ENCODE results near the gene EPX.

DNA sequence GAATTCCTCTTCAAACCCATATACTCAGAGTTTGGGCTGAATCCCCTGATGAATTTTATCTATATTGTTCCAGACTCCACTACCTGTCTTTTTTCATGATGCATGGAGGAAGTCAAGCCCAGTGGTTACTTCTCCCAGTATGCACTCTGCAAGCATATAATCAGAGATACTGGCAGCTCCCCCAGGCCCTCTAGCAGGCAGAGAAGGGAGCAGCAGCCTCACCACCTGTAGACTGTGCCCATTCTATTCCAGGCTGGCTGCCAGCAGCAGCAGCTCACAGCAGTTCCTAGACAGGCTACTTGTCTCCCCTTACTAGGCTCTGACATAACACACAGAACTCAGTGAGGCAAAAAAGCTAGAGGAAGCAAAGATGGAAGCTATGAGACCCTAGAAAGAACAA, 23.2 kb downstream of the EPX start:
- TF ChIP-seq EZH2 (IDR thresholded peaks at IDR 0.05; ENCODE audit: low read length, unreplicated experiment), result no peak
- TF ChIP-seq CTCF (conservative IDR thresholded peaks at IDR 0.05; ENCODE audit: low read depth, low read length), result peak; percentile 51
